HEK293 (cell line): ENCODE measurements around the gene SLC25A1.

Source experiments
- CTCF ChIA-PET: fragments of 350-600 bp; formaldehyde crosslinking; extraction: SDS; loops from one replicate; lab custom pipeline; 2021; ENCODE audit warnings: antibody characterized with exemption; lab: Yijun Ruan, JAX
- POLR2A ChIA-PET: fragments of 300-600 bp; formaldehyde crosslinking; extraction: SDS; loops from one replicate; lab custom pipeline; 2020; ENCODE audit warnings: antibody characterized with exemption, inconsistent platforms; lab: Yijun Ruan, JAX
- H3K27ac ChIP-seq: fragments of 200-500 bp; sonication (Bioruptor generic); 2 replicates; pipeline ENCODE4 v1.5.1; 2014; ENCODE audit warnings: low read depth, low read length, control low read depth, inconsistent platforms; ENCODE audit errors: extremely low read depth
- H3K36me3 ChIP-seq, 2 experiments: fragments of 200-500 bp in 1 of 2; sonication (Bioruptor generic) in 1 of 2; 1 replicate in 1 of 2; 2 replicates in 1 of 2; pipeline ENCODE4 v1.5.1; 2014 to 2017; ENCODE audit warnings: inconsistent platforms in 2 of 2, low read length in 2 of 2; ENCODE audit not compliant: control insufficient read depth in 2 of 2, insufficient read depth in 1 of 2
- H3K4me1 ChIP-seq: fragments of 200-500 bp; sonication (Bioruptor generic); 2 replicates; pipeline ENCODE4 v1.5.1; 2014; ENCODE audit warnings: mild to moderate bottlenecking, low read length, inconsistent platforms; ENCODE audit not compliant: control insufficient read depth, insufficient read depth
- H3K4me3 ChIP-seq: 2 replicates; pipeline ENCODE4 v1.5.1; 2011; ENCODE audit warnings: low read depth, mild to moderate bottlenecking, control low read depth, low read length, moderate library complexity
- H3K9me3 ChIP-seq: fragments of 200-500 bp; sonication (Bioruptor generic); 2 replicates; pipeline ENCODE4 v1.5.1; 2014; ENCODE audit warnings: low read depth, low read length, inconsistent platforms; ENCODE audit not compliant: control insufficient read depth, insufficient read depth
- EGR2 ChIP-seq: fragments of 450-650 bp; formaldehyde crosslinking; IDR thresholded peaks from 2 replicates; pipeline ENCODE4 v1.5.1; 2016; ENCODE audit warnings: low read depth, missing biosample characterization, missing genetic modification characterization
- GFI1B ChIP-seq: fragments of 450-650 bp; formaldehyde crosslinking; IDR thresholded peaks from 2 replicates; pipeline ENCODE4 v1.5.1; 2016; ENCODE audit warnings: missing biosample characterization, missing genetic modification characterization
- GLIS1 ChIP-seq: fragments of 450-650 bp; formaldehyde crosslinking; IDR thresholded peaks from 2 replicates; pipeline ENCODE4 v1.5.1; 2016; ENCODE audit warnings: missing biosample characterization, missing genetic modification characterization
- GLIS2 ChIP-seq: fragments of 450-650 bp; formaldehyde crosslinking; IDR thresholded peaks from 2 replicates; pipeline ENCODE4 v1.5.1; 2016; ENCODE audit warnings: missing biosample characterization, missing genetic modification characterization
- KLF1 ChIP-seq: fragments of 450-650 bp; formaldehyde crosslinking; IDR thresholded peaks from 2 replicates; pipeline ENCODE4 v1.5.1; 2016; ENCODE audit warnings: missing biosample characterization, missing genetic modification characterization
- KLF8 ChIP-seq: fragments of 450-650 bp; formaldehyde crosslinking; IDR thresholded peaks from 2 replicates; pipeline ENCODE4 v1.5.1; 2016; ENCODE audit warnings: missing biosample characterization, missing genetic modification characterization
- MEIS1 ChIP-seq: sonication (generic); formaldehyde crosslinking; IDR thresholded peaks from 2 replicates; pipeline ENCODE4 v1.8.1; 2022; ENCODE audit warnings: missing genetic modification reagents, mild to moderate bottlenecking, borderline replicate concordance
- MZF1 ChIP-seq: fragments of 450-650 bp; formaldehyde crosslinking; IDR thresholded peaks from 2 replicates; pipeline ENCODE4 v1.5.1; 2017; ENCODE audit warnings: missing biosample characterization, missing genetic modification characterization, borderline replicate concordance
- OSR2 ChIP-seq: fragments of 450-650 bp; formaldehyde crosslinking; IDR thresholded peaks from 2 replicates; pipeline ENCODE4 v1.5.1; 2016; ENCODE audit warnings: missing biosample characterization, missing genetic modification characterization
- ZBTB26 ChIP-seq: fragments of 450-650 bp; formaldehyde crosslinking; optimal IDR thresholded peaks from 2 replicates; pipeline ENCODE3; 2016; ENCODE audit warnings: missing biosample characterization, mild to moderate bottlenecking, missing genetic modification characterization
- ZFHX2 ChIP-seq: fragments of 450-650 bp; formaldehyde crosslinking; conservative IDR thresholded peaks from 2 replicates; pipeline ENCODE4 v1.5.1; 2016; ENCODE audit warnings: missing biosample characterization, missing genetic modification characterization
- ZFP3 ChIP-seq: fragments of 450-650 bp; formaldehyde crosslinking; IDR thresholded peaks from 2 replicates; pipeline ENCODE4 v1.5.1; 2016; ENCODE audit warnings: low read depth, missing biosample characterization, missing genetic modification characterization
- ZNF132 ChIP-seq: fragments of 450-650 bp; formaldehyde crosslinking; IDR thresholded peaks from 2 replicates; pipeline ENCODE4 v1.5.1; 2017; ENCODE audit warnings: missing biosample characterization, missing genetic modification characterization, borderline replicate concordance
- ZNF146 ChIP-seq: fragments of 450-650 bp; formaldehyde crosslinking; IDR thresholded peaks from 2 replicates; pipeline ENCODE4 v1.5.1; 2016; ENCODE audit warnings: missing biosample characterization, missing genetic modification characterization
- ZNF155 ChIP-seq: fragments of 450-650 bp; formaldehyde crosslinking; IDR thresholded peaks from 2 replicates; pipeline ENCODE4 v1.5.1; 2016; ENCODE audit warnings: missing biosample characterization, missing genetic modification characterization
- ZNF19 ChIP-seq: fragments of 450-650 bp; formaldehyde crosslinking; IDR thresholded peaks from 2 replicates; pipeline ENCODE4; 2016; ENCODE audit warnings: missing biosample characterization, missing genetic modification characterization, low read depth
- ZNF202 ChIP-seq: fragments of 450-650 bp; formaldehyde crosslinking; IDR thresholded peaks from 2 replicates; pipeline ENCODE4 v1.5.1; 2016; ENCODE audit warnings: missing biosample characterization, missing genetic modification characterization, borderline replicate concordance
- ZNF223 ChIP-seq: fragments of 450-650 bp; formaldehyde crosslinking; IDR thresholded peaks from 2 replicates; pipeline ENCODE4 v1.5.1; 2016; ENCODE audit warnings: missing biosample characterization, missing genetic modification characterization
- ZNF274 ChIP-seq, 2 experiments: fragments of 200-500 bp in 1 of 2; fragments of 450-650 bp in 1 of 2; sonication (Bioruptor generic) in 1 of 2; formaldehyde crosslinking in 1 of 2; IDR thresholded peaks; 2 replicates each; pipeline versions ENCODE4 v1.5.1 to v1.6.1; 2014 to 2016; ENCODE audit warnings: borderline replicate concordance in 1 of 2, inconsistent platforms in 1 of 2, low read length in 1 of 2, missing biosample characterization in 1 of 2, missing genetic modification characterization in 1 of 2
- ZNF335 ChIP-seq: fragments of 450-650 bp; formaldehyde crosslinking; conservative IDR thresholded peaks from 2 replicates; pipeline ENCODE4 v1.5.1; 2016; ENCODE audit warnings: missing biosample characterization, missing genetic modification characterization
- ZNF423 ChIP-seq: fragments of 450-650 bp; formaldehyde crosslinking; IDR thresholded peaks from 2 replicates; pipeline ENCODE4 v1.5.1; 2016; ENCODE audit warnings: missing biosample characterization, missing genetic modification characterization
- ZNF549 ChIP-seq: fragments of 450-650 bp; IDR thresholded peaks from 2 replicates; pipeline ENCODE4 v1.5.1; 2018; ENCODE audit warnings: missing biosample characterization, missing genetic modification characterization, mild to moderate bottlenecking, inconsistent platforms, moderate library complexity
- TF ChIP-seq, protein P1 (sequence below): fragments of 450-650 bp; formaldehyde crosslinking; IDR thresholded peaks from 2 replicates; pipeline ENCODE4 v1.5.1; 2016; ENCODE audit warnings: missing biosample characterization, missing genetic modification characterization
- TF ChIP-seq, protein P2 (sequence below): fragments of 450-650 bp; formaldehyde crosslinking; IDR thresholded peaks from 2 replicates; pipeline ENCODE4 v1.5.1; 2016; ENCODE audit warnings: missing biosample characterization, missing genetic modification characterization
- TF ChIP-seq, protein P3 (sequence below): fragments of 450-650 bp; formaldehyde crosslinking; IDR thresholded peaks from 2 replicates; pipeline ENCODE4 v1.5.1; 2016; ENCODE audit warnings: missing biosample characterization, missing genetic modification characterization
- TF ChIP-seq, protein P4 (sequence below): fragments of 450-650 bp; formaldehyde crosslinking; IDR thresholded peaks from 2 replicates; pipeline ENCODE4 v1.5.1; 2016; ENCODE audit warnings: missing biosample characterization, missing genetic modification characterization
- TF ChIP-seq, protein P5 (sequence below): fragments of 450-650 bp; formaldehyde crosslinking; IDR thresholded peaks from 2 replicates; pipeline ENCODE4 v1.5.1; 2017; ENCODE audit warnings: missing biosample characterization, missing genetic modification characterization

SLC25A1 gene

DNA sequence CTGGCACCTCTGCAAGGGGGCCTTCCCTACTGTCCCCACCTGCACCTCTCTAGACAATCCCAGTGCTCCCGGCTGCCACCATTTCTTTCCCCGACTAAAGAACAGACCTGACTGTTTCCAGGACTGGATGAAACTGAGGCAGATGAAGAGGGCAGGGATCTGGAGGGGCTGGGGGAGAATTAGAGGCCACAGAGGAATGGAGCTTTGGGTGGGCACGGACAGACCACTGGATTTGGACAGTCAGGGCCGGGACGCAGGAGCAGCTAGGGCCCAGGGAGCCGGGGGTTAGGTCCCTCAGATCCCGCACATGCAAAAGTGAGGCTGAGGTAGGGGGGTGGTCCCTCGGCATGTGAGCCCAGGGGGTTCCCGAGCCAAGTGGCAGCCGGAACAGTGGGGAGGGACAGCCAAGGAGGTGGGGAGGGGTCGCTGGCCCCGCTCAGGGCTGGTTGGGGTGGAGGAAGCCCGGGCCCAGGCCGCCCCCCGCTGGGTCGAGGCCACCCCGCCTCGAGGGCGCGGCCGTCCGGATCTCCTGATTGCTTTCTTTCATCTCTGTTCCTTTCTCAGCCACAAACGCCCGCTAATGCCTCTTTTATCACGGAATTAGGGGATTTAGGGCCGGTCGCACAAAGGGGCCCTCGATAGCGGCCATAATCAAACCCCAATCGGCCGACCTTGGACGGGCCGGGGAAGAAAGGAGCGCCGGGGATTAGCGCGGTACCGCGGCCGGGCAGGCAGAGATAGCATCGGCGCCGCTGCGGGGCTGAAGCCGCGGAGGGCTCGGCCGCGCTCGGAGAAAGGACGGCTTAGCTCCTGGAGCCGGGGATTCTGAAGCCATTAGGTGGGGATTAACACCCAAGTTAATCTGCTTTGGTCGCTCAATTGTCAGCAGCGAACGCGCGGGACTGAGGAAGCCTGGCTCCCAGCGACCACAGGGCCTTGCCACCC is 9.3 kb downstream of the SLC25A1 start:
- peaks cover 0 to 15% of the 10 kb centered on the region in 2 experiments; a peak in 1 of 3 replicates for H3K36me3 ChIP-seq
- ChIA-PET POLR2A (interaction anchor here (0.6 to 0.7 kb wide), 2 partner anchors 65 to 253 kb away, joined by 3 to 6 read pairs; no protein-coding TSS in a partner anchor), CTCF (interaction anchor here (0.7 to 1.5 kb wide), 5 partner anchors 10 to 261 kb away, joined by 3 to 5 read pairs (median 3); partner anchors contain the start of gene SLC25A1)
- H3K4me3 ChIP-seq = no peak overlapping the region
- no peak overlapping the region for H3K27ac ChIP-seq
- H3K4me1 ChIP-seq = no peaks in the 10 kb centered on the region
- H3K9me3 ChIP-seq = no peaks in the 10 kb centered on the region
- TF ChIP-seq ZNF155 (tag by site-specific recombination) = no peak
- no peak for TF ChIP-seq ZNF19 (tag by site-specific recombination)
- TF ChIP-seq ZNF146 (tag by site-specific recombination) = no peak
- TF ChIP-seq, protein P1, sequence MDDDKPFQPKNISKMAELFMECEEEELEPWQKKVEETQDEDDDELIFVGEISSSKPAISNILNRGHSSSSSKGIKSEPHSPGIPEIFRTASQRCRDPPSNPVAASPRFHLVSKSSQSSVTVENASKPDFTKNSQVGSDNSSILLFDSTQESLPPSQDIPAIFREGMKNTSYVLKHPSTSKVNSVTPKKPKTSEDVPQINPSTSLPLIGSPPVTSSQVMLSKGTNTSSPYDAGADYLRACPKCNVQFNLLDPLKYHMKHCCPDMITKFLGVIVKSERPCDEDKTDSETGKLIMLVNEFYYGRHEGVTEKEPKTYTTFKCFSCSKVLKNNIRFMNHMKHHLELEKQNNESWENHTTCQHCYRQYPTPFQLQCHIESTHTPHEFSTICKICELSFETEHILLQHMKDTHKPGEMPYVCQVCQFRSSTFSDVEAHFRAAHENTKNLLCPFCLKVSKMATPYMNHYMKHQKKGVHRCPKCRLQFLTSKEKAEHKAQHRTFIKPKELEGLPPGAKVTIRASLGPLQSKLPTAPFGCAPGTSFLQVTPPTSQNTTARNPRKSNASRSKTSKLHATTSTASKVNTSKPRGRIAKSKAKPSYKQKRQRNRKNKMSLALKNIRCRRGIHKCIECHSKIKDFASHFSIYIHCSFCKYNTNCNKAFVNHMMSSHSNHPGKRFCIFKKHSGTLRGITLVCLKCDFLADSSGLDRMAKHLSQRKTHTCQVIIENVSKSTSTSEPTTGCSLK = no peak
- no peak for TF ChIP-seq GLIS1 (tag by site-specific recombination)
- TF ChIP-seq KLF1 (tag by site-specific recombination) = peak; percentile 42
- no peak for TF ChIP-seq ZNF132 (tag by site-specific recombination)
- TF ChIP-seq KLF8 (tag by site-specific recombination) = no peak
- TF ChIP-seq ZNF274 (IDR thresholded peaks at IDR 0.05; ENCODE audit: low read length) = no peak
- TF ChIP-seq ZNF274 (tag by site-specific recombination; IDR thresholded peaks at IDR 0.05; ENCODE audit: borderline replicate concordance) = no peak
- TF ChIP-seq MEIS1 (CRISPR knock-in tag) = no peak
- no peak for TF ChIP-seq ZNF423 (tag by site-specific recombination)
- no peak for TF ChIP-seq ZNF223 (tag by site-specific recombination)
- no peak for TF ChIP-seq ZFHX2 (tag by site-specific recombination)
- TF ChIP-seq, protein P2, sequence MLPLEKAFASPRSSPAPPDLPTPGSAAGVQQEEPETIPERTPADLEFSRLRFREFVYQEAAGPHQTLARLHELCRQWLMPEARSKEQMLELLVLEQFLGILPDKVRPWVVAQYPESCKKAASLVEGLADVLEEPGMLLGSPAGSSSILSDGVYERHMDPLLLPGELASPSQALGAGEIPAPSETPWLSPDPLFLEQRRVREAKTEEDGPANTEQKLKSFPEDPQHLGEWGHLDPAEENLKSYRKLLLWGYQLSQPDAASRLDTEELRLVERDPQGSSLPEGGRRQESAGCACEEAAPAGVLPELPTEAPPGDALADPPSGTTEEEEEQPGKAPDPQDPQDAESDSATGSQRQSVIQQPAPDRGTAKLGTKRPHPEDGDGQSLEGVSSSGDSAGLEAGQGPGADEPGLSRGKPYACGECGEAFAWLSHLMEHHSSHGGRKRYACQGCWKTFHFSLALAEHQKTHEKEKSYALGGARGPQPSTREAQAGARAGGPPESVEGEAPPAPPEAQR (tag by site-specific recombination) = no peak
- TF ChIP-seq, protein P3, sequence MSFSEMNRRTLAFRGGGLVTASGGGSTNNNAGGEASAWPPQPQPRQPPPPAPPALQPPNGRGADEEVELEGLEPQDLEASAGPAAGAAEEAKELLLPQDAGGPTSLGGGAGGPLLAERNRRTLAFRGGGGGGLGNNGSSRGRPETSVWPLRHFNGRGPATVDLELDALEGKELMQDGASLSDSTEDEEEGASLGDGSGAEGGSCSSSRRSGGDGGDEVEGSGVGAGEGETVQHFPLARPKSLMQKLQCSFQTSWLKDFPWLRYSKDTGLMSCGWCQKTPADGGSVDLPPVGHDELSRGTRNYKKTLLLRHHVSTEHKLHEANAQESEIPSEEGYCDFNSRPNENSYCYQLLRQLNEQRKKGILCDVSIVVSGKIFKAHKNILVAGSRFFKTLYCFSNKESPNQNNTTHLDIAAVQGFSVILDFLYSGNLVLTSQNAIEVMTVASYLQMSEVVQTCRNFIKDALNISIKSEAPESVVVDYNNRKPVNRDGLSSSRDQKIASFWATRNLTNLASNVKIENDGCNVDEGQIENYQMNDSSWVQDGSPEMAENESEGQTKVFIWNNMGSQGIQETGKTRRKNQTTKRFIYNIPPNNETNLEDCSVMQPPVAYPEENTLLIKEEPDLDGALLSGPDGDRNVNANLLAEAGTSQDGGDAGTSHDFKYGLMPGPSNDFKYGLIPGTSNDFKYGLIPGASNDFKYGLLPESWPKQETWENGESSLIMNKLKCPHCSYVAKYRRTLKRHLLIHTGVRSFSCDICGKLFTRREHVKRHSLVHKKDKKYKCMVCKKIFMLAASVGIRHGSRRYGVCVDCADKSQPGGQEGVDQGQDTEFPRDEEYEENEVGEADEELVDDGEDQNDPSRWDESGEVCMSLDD = no peak
- TF ChIP-seq, protein P4, sequence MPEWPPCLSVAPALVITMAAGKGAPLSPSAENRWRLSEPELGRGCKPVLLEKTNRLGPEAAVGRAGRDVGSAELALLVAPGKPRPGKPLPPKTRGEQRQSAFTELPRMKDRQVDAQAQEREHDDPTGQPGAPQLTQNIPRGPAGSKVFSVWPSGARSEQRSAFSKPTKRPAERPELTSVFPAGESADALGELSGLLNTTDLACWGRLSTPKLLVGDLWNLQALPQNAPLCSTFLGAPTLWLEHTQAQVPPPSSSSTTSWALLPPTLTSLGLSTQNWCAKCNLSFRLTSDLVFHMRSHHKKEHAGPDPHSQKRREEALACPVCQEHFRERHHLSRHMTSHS (tag by site-specific recombination) = no peak
- TF ChIP-seq OSR2 (tag by site-specific recombination) = no peak
- no peak for TF ChIP-seq ZNF335 (tag by site-specific recombination)
- no peak for TF ChIP-seq ZFP3 (tag by site-specific recombination)
- 0 out of 2 replicates have a peak, but pooled peaks have one; percentile 50 for TF ChIP-seq MZF1 (tag by site-specific recombination)
- TF ChIP-seq GLIS2 = 0 out of 2 replicates have a peak, but pooled peaks have one; percentile 25
- TF ChIP-seq, protein P5, sequence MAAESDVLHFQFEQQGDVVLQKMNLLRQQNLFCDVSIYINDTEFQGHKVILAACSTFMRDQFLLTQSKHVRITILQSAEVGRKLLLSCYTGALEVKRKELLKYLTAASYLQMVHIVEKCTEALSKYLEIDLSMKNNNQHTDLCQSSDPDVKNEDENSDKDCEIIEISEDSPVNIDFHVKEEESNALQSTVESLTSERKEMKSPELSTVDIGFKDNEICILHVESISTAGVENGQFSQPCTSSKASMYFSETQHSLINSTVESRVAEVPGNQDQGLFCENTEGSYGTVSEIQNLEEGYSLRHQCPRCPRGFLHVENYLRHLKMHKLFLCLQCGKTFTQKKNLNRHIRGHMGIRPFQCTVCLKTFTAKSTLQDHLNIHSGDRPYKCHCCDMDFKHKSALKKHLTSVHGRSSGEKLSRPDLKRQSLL (tag by site-specific recombination) = no peak
- TF ChIP-seq EGR2 (tag by site-specific recombination) = no peak
- TF ChIP-seq GFI1B (tag by site-specific recombination) = no peak
- TF ChIP-seq ZBTB26 (tag by site-specific recombination) = peak; percentile 13
- TF ChIP-seq ZNF202 (tag by site-specific recombination) = no peak
- no peak for TF ChIP-seq ZNF549 (tag by site-specific recombination)
